HG02763 (cell line): ENCODE measurements around the gene MMAA.
"Not testable (repeated sequence)": the region's sequence is repeated elsewhere in the genome, so short reads cannot be mapped to it uniquely, and the experiment has no call there.

Source experiments
- ATAC-seq: cut with Tn5 transposase; IDR thresholded peaks from one replicate; pipeline ENCODE4 v1.9.1; 2021; ENCODE audit warnings: mild to moderate bottlenecking, moderate library complexity; ENCODE audit not compliant: unreplicated experiment

The MMAA gene

GRCh38 chr4:145618932-145619638, at the start of gene MMAA:
Gene MMAA (plus strand): TSS chr4:145619385. CDS start chr4:145639140, 19,755 bp downstream.
- ATAC-seq = peak; percentile 87

- ATAC-seq = not testable (repeated sequence)
Measured at GRCh38 chr4:145574546-145574945, 44.6 kb upstream of the MMAA start.

- ATAC-seq = no peak
Measured at GRCh38 chr4:145580906-145581305, 38.3 kb upstream of the MMAA start.

GRCh38 chr4:145583191-145584055, 35.8 kb upstream of the MMAA start:
- no peak for ATAC-seq

GRCh38 chr4:145587088-145587754, 32.0 kb upstream of the MMAA start:
- ATAC-seq = no peak

GRCh38 chr4:145589381-145589780, 29.8 kb upstream of the MMAA start:
- not testable (repeated sequence) for ATAC-seq

- no peak for ATAC-seq
Measured at GRCh38 chr4:145589916-145590702, 29.1 kb upstream of the MMAA start.

GRCh38 chr4:145602129-145602760, 16.9 kb upstream of the MMAA start:
- no peak for ATAC-seq

- ATAC-seq = no peak
Measured at GRCh38 chr4:145605941-145606340, 13.2 kb upstream of the MMAA start.

- ATAC-seq = no peak
Measured at GRCh38 chr4:145609481-145610427, 9.4 kb upstream of the MMAA start.

GRCh38 chr4:145613566-145614232, 5.5 kb upstream of the MMAA start:
- peak; percentile 59 for ATAC-seq

- ATAC-seq = no peak
Measured at GRCh38 chr4:145614233-145614610, 5.0 kb upstream of the MMAA start.

- no peak for ATAC-seq
Measured at GRCh38 chr4:145618210-145618931, 814 bp upstream of the MMAA start.

GRCh38 chr4:145619639-145619996, 433 bp downstream of the MMAA start:
- peak; percentile 49 for ATAC-seq

- ATAC-seq = not testable (repeated sequence)
Measured at GRCh38 chr4:145622067-145622466, 2.9 kb downstream of the MMAA start.

GRCh38 chr4:145623831-145624230, 4.6 kb downstream of the MMAA start:
- no peak for ATAC-seq

GRCh38 chr4:145625677-145626622, 6.8 kb downstream of the MMAA start:
- ATAC-seq = no peak
